ENCODE data around the gene SARS2.

Gene SARS2

GRCh38 chr19:38928391-38929001, 2.1 kb downstream of the SARS2 start:
- Histone ChIP-seq H3K4me1 (ENCODE audit: control insufficient read depth, insufficient read depth, low read length) (no peaks in the 10 kb centered on the region; the same call in 1 of the 2 replicates), H3K27me3 (ENCODE audit: control insufficient read depth, insufficient read depth, low read length) (no peaks in the 10 kb centered on the region), H3K36me3 (ENCODE audit: control insufficient read depth, insufficient read depth, low read length) (peaks cover 21% of the 10 kb centered on the region), H3K9me3 (ENCODE audit: control insufficient read depth, insufficient read depth, low read length) (no peaks in the 10 kb centered on the region), H3K4me3 (ENCODE audit: low read length) (no peak overlapping the region), H3K27ac (ENCODE audit: low read length) (no peak overlapping the region)
- DNase-seq (ENCODE audit: low read depth, low spot score) = no peak
- no CpG with 5 or more reads among the region's 4 CpGs for WGBS (ENCODE audit: insufficient coverage, insufficient read length)

DNA sequence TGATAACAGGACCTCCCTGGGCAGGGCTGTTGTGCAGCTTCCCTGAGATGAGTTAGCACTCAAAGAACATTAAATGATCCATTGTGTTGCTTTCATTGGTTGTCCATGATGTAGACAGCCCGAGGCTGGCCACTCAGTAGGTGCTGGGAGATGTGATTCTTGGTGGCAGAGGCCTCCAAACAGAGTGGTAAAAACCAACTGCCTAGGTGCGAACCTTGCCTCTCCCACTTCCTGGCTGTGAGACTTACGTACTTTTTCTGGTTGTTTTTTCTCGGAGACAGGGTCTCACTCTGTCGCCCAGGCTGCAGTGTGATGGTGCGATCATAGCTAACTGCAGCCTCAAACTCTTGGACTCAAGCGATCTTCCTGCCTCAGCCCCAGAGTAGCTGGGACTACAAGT, 6.2 kb downstream of the SARS2 start:
- WGBS (ENCODE audit: insufficient coverage, insufficient read length) = no CpG with 5 or more reads among the region's 7 CpGs
- Histone ChIP-seq H3K27ac (ENCODE audit: low read length) (no peak overlapping the region), H3K27me3 (ENCODE audit: control insufficient read depth, insufficient read depth, low read length) (no peaks in the 10 kb centered on the region), H3K4me3 (ENCODE audit: low read length) (no peak overlapping the region), H3K4me1 (ENCODE audit: control insufficient read depth, insufficient read depth, low read length) (no peaks in the 10 kb centered on the region), H3K9me3 (ENCODE audit: control insufficient read depth, insufficient read depth, low read length) (no peaks in the 10 kb centered on the region), H3K36me3 (ENCODE audit: control insufficient read depth, insufficient read depth, low read length) (peaks cover 25% of the 10 kb centered on the region)
- no peak for DNase-seq (ENCODE audit: low read depth, low spot score)

GRCh38 chr19:38922482-38922881, 8.1 kb downstream of the SARS2 start:
- Histone ChIP-seq H3K36me3 (ENCODE audit: control insufficient read depth, insufficient read depth, low read length) (peaks cover 25% of the 10 kb centered on the region), H3K4me3 (ENCODE audit: low read length) (no peak overlapping the region), H3K27me3 (ENCODE audit: control insufficient read depth, insufficient read depth, low read length) (no peaks in the 10 kb centered on the region), H3K4me1 (ENCODE audit: control insufficient read depth, insufficient read depth, low read length) (no peaks in the 10 kb centered on the region; the same call in 1 of the 2 replicates), H3K27ac (ENCODE audit: low read length) (no peak overlapping the region), H3K9me3 (ENCODE audit: control insufficient read depth, insufficient read depth, low read length) (no peaks in the 10 kb centered on the region)
- no CpG with 5 or more reads among the region's 5 CpGs for WGBS (ENCODE audit: insufficient coverage, insufficient read length)
- no peak for DNase-seq (ENCODE audit: low read depth, low spot score)

- no CpG with 5 or more reads among the region's 20 CpGs for WGBS (ENCODE audit: insufficient coverage, insufficient read length)
- Histone ChIP-seq H3K27me3 (ENCODE audit: control insufficient read depth, insufficient read depth, low read length) (no peaks in the 10 kb centered on the region), H3K27ac (ENCODE audit: low read length) (no peak overlapping the region), H3K4me3 (ENCODE audit: low read length) (no peak overlapping the region; the same call in 1 of the 2 replicates), H3K4me1 (ENCODE audit: control insufficient read depth, insufficient read depth, low read length) (no peaks in the 10 kb centered on the region; the same call in 1 of the 2 replicates), H3K9me3 (ENCODE audit: control insufficient read depth, insufficient read depth, low read length) (no peaks in the 10 kb centered on the region), H3K36me3 (ENCODE audit: control insufficient read depth, insufficient read depth, low read length) (peaks cover 25% of the 10 kb centered on the region)
- no peak for DNase-seq (ENCODE audit: low read depth, low spot score)
Observed at GRCh38 chr19:38921420-38922274, 8.9 kb downstream of the SARS2 start.

DNA sequence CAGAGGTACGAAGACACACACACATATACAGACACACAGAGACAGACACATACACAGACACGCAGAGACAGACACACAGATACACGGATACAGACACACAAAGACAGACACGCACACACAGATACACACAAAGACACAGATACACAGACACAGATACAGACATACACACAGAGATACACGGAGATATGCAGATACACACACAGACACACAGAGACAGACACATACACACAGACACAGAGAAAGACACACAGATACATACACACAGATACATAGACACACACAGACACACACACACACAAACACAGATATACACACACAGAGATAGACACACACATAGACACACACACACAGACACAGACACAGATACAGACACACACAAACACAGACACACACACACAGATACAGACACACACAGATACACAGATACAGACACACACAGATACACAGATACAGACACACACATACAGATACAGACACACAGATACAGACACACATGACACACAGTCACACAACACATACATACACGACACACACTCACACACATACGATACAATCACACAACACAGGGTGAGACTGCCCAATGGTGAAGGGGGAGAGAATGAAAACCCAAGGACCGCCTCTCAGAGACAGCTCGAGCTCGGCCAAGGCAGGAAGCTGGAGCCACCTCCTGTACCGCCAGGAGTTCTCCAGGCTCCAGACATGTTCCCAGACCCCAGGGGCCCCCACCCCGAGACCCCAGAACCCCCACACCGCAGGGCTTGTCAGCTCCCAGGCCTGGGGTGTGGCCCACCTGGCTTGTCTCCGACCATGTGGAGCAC, 9.8 kb downstream of the SARS2 start:
- H3K36me3 ChIP-seq (ENCODE audit: control insufficient read depth, insufficient read depth, low read length) = peaks cover 24% of the 10 kb centered on the region
- no peaks in the 10 kb centered on the region for H3K9me3 ChIP-seq (ENCODE audit: control insufficient read depth, insufficient read depth, low read length)
- H3K27me3 ChIP-seq (ENCODE audit: control insufficient read depth, insufficient read depth, low read length) = no peaks in the 10 kb centered on the region
- H3K4me1 ChIP-seq (ENCODE audit: control insufficient read depth, insufficient read depth, low read length) = no peaks in the 10 kb centered on the region; the same call in 1 of the 2 replicates
- no peak overlapping the region for H3K27ac ChIP-seq (ENCODE audit: low read length)
- no peak overlapping the region for H3K4me3 ChIP-seq (ENCODE audit: low read length)
- no peak for DNase-seq (ENCODE audit: low read depth, low spot score)
- WGBS (ENCODE audit: insufficient coverage, insufficient read length) = 100% methylated on average over 2 of the region's 14 CpGs

DNA sequence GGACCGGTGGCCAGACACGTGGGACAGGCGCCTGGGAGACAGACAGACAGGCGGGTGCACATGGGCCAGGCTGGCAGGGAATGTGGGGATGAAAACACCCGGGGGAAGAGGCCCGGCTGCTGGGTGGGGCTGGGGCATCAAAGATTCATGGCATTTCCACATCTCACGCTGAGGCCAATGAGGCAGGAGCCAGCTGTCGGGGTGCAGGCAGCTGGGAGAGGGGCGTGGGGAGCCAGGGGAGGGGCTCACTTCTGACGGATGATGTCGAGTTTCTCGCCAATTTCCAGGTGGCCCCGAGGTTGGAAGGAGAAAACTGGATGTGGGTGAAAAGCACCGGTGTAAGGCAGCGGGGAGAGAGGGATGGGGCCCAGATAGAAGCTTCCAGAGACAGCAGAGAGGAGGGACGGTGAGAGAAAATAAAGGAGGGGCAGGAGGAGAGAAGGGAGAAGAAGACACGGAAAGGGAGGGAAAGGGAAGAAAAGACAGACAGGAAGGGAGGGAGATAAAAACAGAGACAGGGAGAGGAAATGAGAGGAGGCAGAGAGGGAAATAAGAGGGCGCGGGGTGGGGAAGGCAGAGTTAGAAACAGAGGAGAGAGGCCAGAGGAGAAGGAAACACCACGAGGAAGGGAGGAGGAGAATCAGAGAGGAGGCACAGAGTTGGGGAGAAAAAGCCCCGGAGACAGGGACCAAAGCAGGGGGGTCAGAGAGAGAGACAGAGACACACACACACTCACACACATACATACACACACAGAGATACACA, 10.5 kb downstream of the SARS2 start:
- DNase-seq (ENCODE audit: low read depth, low spot score) = no peak
- no peaks in the 10 kb centered on the region for H3K9me3 ChIP-seq (ENCODE audit: control insufficient read depth, insufficient read depth, low read length)
- H3K27ac ChIP-seq (ENCODE audit: low read length) = no peak overlapping the region
- no peaks in the 10 kb centered on the region; the same call in 1 of the 2 replicates for H3K4me1 ChIP-seq (ENCODE audit: control insufficient read depth, insufficient read depth, low read length)
- H3K4me3 ChIP-seq (ENCODE audit: low read length) = no peak overlapping the region
- no peaks in the 10 kb centered on the region for H3K27me3 ChIP-seq (ENCODE audit: control insufficient read depth, insufficient read depth, low read length)
- no CpG with 5 or more reads among the region's 21 CpGs for WGBS (ENCODE audit: insufficient coverage, insufficient read length)
- H3K36me3 ChIP-seq (ENCODE audit: control insufficient read depth, insufficient read depth, low read length) = peaks cover 27% of the 10 kb centered on the region

GRCh38 chr19:38918526-38918925, 12.0 kb downstream of the SARS2 start:
- Histone ChIP-seq H3K4me3 (ENCODE audit: low read length) (no peak overlapping the region), H3K36me3 (ENCODE audit: control insufficient read depth, insufficient read depth, low read length) (peaks cover 17% of the 10 kb centered on the region), H3K9me3 (ENCODE audit: control insufficient read depth, insufficient read depth, low read length) (no peaks in the 10 kb centered on the region), H3K27ac (ENCODE audit: low read length) (no peak overlapping the region), H3K27me3 (ENCODE audit: control insufficient read depth, insufficient read depth, low read length) (no peaks in the 10 kb centered on the region), H3K4me1 (ENCODE audit: control insufficient read depth, insufficient read depth, low read length) (no peaks in the 10 kb centered on the region; the same call in 1 of the 2 replicates)
- WGBS (ENCODE audit: insufficient coverage, insufficient read length) = no CpG with 5 or more reads among the region's 10 CpGs
- DNase-seq (ENCODE audit: low read depth, low spot score) = no peak

DNA sequence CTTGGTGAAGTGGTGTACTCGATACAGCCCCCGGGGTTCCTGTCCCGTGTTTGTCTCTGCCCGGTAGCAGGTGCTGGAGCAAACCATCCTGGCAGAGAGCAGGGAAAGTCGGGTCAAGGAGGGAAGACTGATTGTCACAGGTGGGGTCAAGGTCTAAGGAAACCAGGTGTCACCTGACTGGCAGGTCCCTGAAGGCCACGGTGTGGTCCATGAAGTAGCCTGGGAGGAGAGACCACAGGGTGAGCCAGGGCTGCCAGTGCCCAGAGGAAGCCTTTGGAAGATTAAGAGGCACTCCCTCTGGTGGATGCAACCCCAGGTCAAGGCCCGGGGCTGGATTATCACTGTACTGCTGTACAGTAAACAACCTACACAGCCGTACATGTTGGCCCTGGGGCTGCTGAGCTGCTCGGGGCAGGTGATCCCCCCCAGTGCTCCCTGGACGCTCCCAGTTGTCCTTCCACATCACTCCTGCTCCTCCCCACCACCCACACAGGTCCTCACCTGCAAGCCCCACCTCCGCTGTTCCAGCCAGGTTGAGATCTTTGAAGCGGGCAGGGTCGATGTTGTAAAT, 12.6 kb downstream of the SARS2 start:
- no peak overlapping the region for H3K27ac ChIP-seq (ENCODE audit: low read length)
- H3K4me3 ChIP-seq (ENCODE audit: low read length) = no peak overlapping the region
- no CpG with 5 or more reads among the region's 13 CpGs for WGBS (ENCODE audit: insufficient coverage, insufficient read length)
- peaks cover 17% of the 10 kb centered on the region for H3K36me3 ChIP-seq (ENCODE audit: control insufficient read depth, insufficient read depth, low read length)
- no peaks in the 10 kb centered on the region for H3K27me3 ChIP-seq (ENCODE audit: control insufficient read depth, insufficient read depth, low read length)
- DNase-seq (ENCODE audit: low read depth, low spot score) = no peak
- no peaks in the 10 kb centered on the region; the same call in 1 of the 2 replicates for H3K4me1 ChIP-seq (ENCODE audit: control insufficient read depth, insufficient read depth, low read length)
- no peaks in the 10 kb centered on the region for H3K9me3 ChIP-seq (ENCODE audit: control insufficient read depth, insufficient read depth, low read length)

DNA sequence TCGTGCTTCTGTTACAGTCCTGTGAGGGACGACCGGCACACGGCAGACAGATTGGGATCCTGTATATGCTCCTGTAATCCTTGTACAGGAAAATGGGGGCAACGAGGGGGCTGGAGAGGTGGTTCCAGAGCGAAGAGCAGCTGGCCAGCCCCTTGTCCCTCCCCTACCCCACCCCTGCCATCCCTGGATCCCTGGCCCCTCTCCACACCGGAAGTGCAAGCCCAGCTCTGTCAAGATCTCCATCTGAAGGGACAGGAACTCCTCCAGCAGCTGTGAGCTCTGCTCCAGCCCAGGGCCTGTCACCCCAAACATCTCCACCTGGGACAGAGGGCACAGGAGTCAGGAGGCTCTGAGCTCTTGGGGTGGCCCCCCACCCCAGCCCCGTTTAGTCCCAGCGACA, 13.0 kb downstream of the SARS2 start:
- DNase-seq (ENCODE audit: low read depth, low spot score) = no peak
- Histone ChIP-seq H3K4me1 (ENCODE audit: control insufficient read depth, insufficient read depth, low read length) (no peaks in the 10 kb centered on the region; the same call in 1 of the 2 replicates), H3K36me3 (ENCODE audit: control insufficient read depth, insufficient read depth, low read length) (peaks cover 17% of the 10 kb centered on the region), H3K27me3 (ENCODE audit: control insufficient read depth, insufficient read depth, low read length) (no peaks in the 10 kb centered on the region), H3K9me3 (ENCODE audit: control insufficient read depth, insufficient read depth, low read length) (no peaks in the 10 kb centered on the region), H3K4me3 (ENCODE audit: low read length) (no peak overlapping the region), H3K27ac (ENCODE audit: low read length) (no peak overlapping the region)
- WGBS (ENCODE audit: insufficient coverage, insufficient read length) = no CpG with 5 or more reads among the region's 9 CpGs

All from iPS DF 6.9 (cell line).